Measurements from ENCODE around the gene YIF1A. TPM values are rescaled to one million over a fixed set of nuclear protein-coding genes. Genes with fewer than 3 reads are reported as not detected.
A peak's percentile ranks its signal among the peaks of the same experiment; 100 is the strongest.

The YIF1A gene
- total and polyA plus RNA-seq, 9 donors = 45.3 to 58.9 (median 53.7) TPM

DNA sequence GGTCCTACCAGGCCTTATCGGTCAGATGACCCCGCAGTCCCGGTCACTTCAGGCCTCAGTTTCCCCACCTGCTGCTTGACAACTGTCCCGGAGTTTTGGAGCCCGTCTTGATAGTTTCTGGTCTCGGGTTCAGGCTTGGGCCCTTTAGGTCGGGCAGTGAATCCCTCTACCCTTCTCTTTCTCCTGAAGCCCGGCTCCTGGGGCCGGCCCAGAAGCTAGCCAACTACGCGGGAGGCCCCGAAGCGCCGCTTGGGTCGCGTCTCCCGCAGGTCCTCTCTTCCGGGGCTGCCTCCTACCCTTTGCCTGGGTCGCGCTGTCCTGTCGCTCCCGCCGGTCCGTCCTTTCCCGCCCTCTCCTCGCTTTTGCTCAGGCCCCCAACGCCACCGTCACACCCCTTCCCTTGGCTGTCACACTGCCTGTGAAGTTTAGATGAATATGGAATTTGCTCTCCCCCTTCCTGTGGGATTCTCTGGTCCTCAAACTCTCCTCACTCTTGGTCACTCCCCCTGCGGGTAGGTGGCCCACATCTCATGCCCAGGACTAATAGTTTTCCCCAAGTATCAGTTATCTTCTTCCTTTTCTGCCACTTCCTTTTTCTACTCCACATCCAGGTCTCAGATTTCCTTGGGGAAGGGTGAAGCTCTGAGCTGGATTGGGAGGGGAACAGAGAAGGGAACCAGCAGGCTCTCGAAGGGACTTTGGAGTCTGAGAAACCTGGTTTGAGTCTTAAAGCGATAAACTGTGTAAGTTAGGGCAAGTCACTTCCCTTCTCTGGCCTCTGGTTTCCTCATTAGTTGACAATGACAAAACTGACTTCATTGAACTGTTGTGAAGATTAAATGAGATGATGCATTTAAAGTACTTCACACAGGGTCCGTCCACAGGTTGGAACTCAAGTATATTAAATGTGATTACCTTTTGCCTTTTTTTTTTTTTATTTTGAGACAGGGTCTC is 19.7 kb downstream of the YIF1A start:
- Histone ChIP-seq H3K36me3 (ENCODE audit: control insufficient read depth, insufficient read depth, low read length) (peaks cover 53% of the 10 kb centered on the region), H3K4me1 (ENCODE audit: control insufficient read depth, insufficient read depth, low read length) (peaks cover 45% of the 10 kb centered on the region), H3K4me3 (ENCODE audit: low read length) (peak overlapping the region; percentile 97), H3K9me3 (replicated peaks; ENCODE audit: control insufficient read depth, low read depth, low read length) (no peaks in the 10 kb centered on the region), H3K27ac (ENCODE audit: low read length) (peak overlapping the region; percentile 95), H3K27me3 (ENCODE audit: control insufficient read depth, insufficient read depth, low read length) (no peaks in the 10 kb centered on the region)
- peak; percentile 63 for DNase-seq
- 0% methylated on average over 19 of the region's 32 CpGs for WGBS (ENCODE audit: insufficient coverage)

DNA sequence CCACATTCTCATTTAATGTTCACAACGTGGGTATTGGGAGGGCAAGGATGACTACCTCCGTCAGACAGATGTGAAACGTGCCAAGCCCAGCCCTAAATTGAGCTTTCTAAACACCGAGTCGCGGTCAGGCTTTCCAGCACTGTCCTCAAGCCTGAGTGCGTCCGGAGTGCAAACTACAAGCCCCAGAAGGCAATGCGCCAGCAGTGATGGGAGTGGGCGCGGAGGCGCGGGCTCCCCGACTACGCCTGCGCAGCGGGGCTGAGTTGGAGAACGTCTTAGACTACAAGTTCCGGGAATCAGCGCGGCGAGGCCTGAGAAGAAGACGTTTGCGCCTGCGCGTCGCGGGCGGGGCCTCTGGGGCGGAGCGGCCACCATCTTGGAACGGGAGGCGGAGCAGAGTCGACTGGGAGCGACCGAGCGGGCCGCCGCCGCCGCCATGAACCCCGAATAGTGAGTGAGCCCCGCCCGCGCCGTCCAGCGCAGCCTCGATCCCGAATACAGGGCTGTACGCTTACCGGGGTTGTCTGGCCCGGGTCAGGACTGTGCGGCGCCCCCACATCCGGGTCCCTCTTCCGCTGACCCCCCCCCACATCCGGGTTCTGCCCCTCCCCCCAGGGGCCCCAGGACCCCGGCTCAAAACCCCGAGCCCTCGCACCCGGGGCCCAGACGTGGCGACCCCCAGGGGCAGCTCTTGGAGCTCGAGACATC is 20.5 kb downstream of the YIF1A start, which contains the start of gene RAB1B:
TSS of gene RAB1B (plus strand) at position 396 of the 708 bp plus-strand sequence. CDS start at position 437, 41 bp downstream.
- DNase-seq = peak; percentile 100
- WGBS (ENCODE audit: insufficient coverage) = under 1% methylated on average over 52 of the region's 64 CpGs
- Histone ChIP-seq H3K4me3 (ENCODE audit: low read length) (peak within 1 kb of the TSS; percentile 97), H3K27ac (ENCODE audit: low read length) (peak within 1 kb of the TSS; percentile 100), H3K27me3 (ENCODE audit: control insufficient read depth, insufficient read depth, low read length) (no peaks in the 10 kb centered on the region), H3K9me3 (replicated peaks; ENCODE audit: control insufficient read depth, low read depth, low read length) (no peaks in the 10 kb centered on the region), H3K4me1 (ENCODE audit: control insufficient read depth, insufficient read depth, low read length) (peaks cover 37% of the 10 kb centered on the region), H3K36me3 (ENCODE audit: control insufficient read depth, insufficient read depth, low read length) (peaks cover 53% of the 10 kb centered on the region)

DNA sequence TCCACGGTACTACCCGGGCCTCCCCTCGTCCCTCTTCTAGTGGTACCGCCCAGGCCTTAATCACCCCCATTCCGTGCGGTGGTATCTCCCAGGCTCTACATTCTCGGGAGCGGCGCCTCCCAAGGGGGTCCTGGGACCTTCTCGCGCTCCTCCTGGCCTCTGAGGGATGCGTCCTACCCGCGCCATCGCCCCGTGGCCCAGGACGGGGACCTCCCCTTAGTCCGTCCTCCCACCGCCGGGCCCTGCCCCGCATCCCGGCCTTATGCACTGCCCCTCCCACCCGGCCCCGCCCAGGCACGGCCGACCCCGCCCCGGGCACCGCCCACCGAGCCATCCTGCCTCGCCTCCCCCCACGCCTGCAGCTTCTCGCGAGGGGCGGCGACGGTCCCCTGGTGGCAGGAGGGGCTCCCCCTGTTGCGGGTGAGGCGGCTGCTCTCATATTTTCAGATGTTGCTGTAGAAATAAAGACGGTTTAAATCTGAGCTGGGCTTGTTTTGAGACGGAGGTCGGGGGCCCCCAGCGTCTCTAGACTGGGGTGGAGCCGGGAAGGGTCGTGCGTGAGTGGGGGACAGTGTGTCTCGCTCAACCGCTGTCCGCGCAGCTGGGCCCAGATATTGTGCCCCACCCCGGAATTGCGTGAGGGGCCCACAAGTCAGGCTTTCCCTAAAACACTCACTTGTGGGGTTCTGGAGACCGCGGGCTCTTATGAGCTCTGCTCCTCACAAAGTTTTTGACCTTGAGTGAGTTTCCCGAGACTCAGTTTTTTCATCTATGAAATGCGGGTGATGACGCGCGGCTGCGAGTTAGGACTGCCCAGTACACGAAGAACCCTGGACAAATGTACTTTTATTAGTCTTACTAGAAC is 21.3 kb downstream of the YIF1A start:
- Histone ChIP-seq H3K27ac (ENCODE audit: low read length) (peak overlapping the region; percentile 100), H3K36me3 (ENCODE audit: control insufficient read depth, insufficient read depth, low read length) (peaks cover 53% of the 10 kb centered on the region), H3K4me1 (ENCODE audit: control insufficient read depth, insufficient read depth, low read length) (peaks cover 32% of the 10 kb centered on the region), H3K27me3 (ENCODE audit: control insufficient read depth, insufficient read depth, low read length) (no peaks in the 10 kb centered on the region), H3K4me3 (ENCODE audit: low read length) (peak overlapping the region; percentile 73), H3K9me3 (replicated peaks; ENCODE audit: control insufficient read depth, low read depth, low read length) (no peaks in the 10 kb centered on the region)
- WGBS (ENCODE audit: insufficient coverage) = 0% methylated on average over 33 of the region's 61 CpGs
- DNase-seq = peak; percentile 96

DNA sequence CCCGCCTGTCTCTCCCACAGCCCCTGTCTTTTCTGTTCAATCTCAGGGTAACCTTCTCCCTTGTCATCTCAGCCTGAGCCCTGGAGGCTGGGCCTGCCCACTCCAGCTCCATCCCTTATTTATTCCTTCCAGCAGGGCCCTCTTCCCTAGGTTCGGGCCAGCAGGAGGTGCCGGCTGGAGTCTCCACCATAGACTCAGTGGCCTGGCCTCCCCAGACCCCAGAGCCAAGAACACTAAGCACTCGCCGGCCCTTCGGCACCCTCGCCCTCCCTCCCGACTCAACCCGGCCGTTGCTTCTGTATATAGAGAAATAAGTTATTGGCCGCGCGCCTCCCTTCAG is 21.9 kb downstream of the YIF1A start:
- Histone ChIP-seq H3K4me1 (ENCODE audit: control insufficient read depth, insufficient read depth, low read length) (peaks cover 32% of the 10 kb centered on the region), H3K27ac (ENCODE audit: low read length) (peak overlapping the region; percentile 100), H3K27me3 (ENCODE audit: control insufficient read depth, insufficient read depth, low read length) (no peaks in the 10 kb centered on the region), H3K9me3 (replicated peaks; ENCODE audit: control insufficient read depth, low read depth, low read length) (no peaks in the 10 kb centered on the region), H3K4me3 (ENCODE audit: low read length) (peak overlapping the region; percentile 73), H3K36me3 (ENCODE audit: control insufficient read depth, insufficient read depth, low read length) (peaks cover 53% of the 10 kb centered on the region)
- 50% methylated on average over 1 of the region's 13 CpGs for WGBS (ENCODE audit: insufficient coverage)
- no peak for DNase-seq

DNA sequence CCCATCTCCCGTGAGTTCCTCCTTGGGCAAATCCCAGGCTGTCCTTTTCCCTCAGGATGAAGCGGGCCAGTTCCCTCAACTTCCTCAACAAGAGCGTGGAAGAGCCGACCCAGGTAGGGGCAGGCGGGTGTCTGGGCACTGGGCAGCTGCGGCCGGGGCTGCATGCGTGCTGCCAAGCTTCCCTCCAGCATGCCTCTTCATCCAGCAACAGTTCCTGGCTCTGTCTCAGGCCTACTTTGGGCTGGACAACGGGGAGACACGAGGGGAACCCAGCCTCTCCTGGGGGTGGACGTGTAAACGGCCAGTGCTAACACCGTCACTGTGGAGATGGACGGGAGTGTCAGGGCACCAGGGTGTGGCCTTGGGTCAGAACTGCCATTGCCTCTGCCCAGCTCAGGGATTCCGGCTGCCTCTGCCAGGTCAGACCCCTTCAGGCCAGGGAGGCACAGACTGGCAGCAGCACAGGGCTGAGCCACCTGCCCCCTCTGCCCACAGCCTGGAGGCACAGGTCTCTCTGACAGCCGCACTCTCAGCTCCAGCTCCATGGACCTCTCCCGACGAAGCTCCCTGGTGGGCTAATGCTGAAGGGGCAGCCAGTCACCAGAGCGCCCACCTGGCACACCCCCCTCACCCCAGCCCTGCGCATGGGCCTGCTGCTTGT is 22.4 kb downstream of the YIF1A start:
- no peak for DNase-seq
- Histone ChIP-seq H3K4me3 (ENCODE audit: low read length) (peak overlapping the region; percentile 73), H3K9me3 (replicated peaks; ENCODE audit: control insufficient read depth, low read depth, low read length) (no peaks in the 10 kb centered on the region), H3K4me1 (ENCODE audit: control insufficient read depth, insufficient read depth, low read length) (peaks cover 32% of the 10 kb centered on the region), H3K36me3 (ENCODE audit: control insufficient read depth, insufficient read depth, low read length) (peaks cover 52% of the 10 kb centered on the region), H3K27ac (ENCODE audit: low read length) (peak overlapping the region; percentile 100), H3K27me3 (ENCODE audit: control insufficient read depth, insufficient read depth, low read length) (no peaks in the 10 kb centered on the region)
- WGBS (ENCODE audit: insufficient coverage) = 67% methylated on average over 20 of the region's 20 CpGs

- WGBS (ENCODE audit: insufficient coverage) = 90% methylated on average over 20 of the region's 26 CpGs
- no peak for DNase-seq
- H3K27me3 ChIP-seq (ENCODE audit: control insufficient read depth, insufficient read depth, low read length) = no peaks in the 10 kb centered on the region
- no peaks in the 10 kb centered on the region for H3K9me3 ChIP-seq (replicated peaks; ENCODE audit: control insufficient read depth, low read depth, low read length)
- H3K27ac ChIP-seq (ENCODE audit: low read length) = no peak overlapping the region
- H3K36me3 ChIP-seq (ENCODE audit: control insufficient read depth, insufficient read depth, low read length) = peaks cover 58% of the 10 kb centered on the region
- H3K4me3 ChIP-seq (ENCODE audit: low read length) = no peak overlapping the region
- H3K4me1 ChIP-seq (ENCODE audit: control insufficient read depth, insufficient read depth, low read length) = peaks cover 32% of the 10 kb centered on the region
Measured at GRCh38 chr11:66265531-66266377, 23.2 kb downstream of the YIF1A start.

GRCh38 chr11:66264914-66265313 is 24.0 kb downstream of the YIF1A start:
- no peak for DNase-seq
- H3K4me3 ChIP-seq (ENCODE audit: low read length) = no peak overlapping the region
- no peaks in the 10 kb centered on the region for H3K9me3 ChIP-seq (replicated peaks; ENCODE audit: control insufficient read depth, low read depth, low read length)
- no peak overlapping the region for H3K27ac ChIP-seq (ENCODE audit: low read length)
- WGBS (ENCODE audit: insufficient coverage) = 60% methylated on average over 3 of the region's 12 CpGs
- H3K36me3 ChIP-seq (ENCODE audit: control insufficient read depth, insufficient read depth, low read length) = peaks cover 60% of the 10 kb centered on the region
- H3K27me3 ChIP-seq (ENCODE audit: control insufficient read depth, insufficient read depth, low read length) = no peaks in the 10 kb centered on the region
- H3K4me1 ChIP-seq (ENCODE audit: control insufficient read depth, insufficient read depth, low read length) = peaks cover 30% of the 10 kb centered on the region

DNA sequence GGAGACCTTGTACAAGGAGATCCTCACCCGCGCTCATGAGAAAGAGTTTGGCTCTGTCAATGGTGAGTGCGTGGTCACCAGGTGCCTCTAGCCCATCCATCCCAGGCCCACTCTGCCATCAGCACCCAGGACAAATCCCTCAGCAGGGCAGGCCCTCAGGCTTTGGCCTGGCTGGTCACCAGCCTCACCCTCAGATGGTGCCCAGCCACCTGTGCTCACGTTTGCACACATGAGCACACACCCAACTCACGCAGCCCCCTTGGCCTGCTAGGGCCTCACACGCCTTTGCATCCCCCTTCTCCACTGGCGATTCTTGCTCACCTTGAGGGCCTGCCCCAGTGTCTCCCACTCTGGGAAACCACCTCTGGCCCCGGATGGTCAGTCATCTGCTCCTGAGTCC is 24.6 kb downstream of the YIF1A start:
- H3K27ac ChIP-seq (ENCODE audit: low read length) = no peak overlapping the region
- no peak for DNase-seq

GRCh38 chr11:66263785-66264184 is 25.2 kb downstream of the YIF1A start:
- no peak for DNase-seq
- peaks cover 27% of the 10 kb centered on the region for H3K4me1 ChIP-seq (ENCODE audit: control insufficient read depth, insufficient read depth, low read length)
- no peaks in the 10 kb centered on the region for H3K9me3 ChIP-seq (replicated peaks; ENCODE audit: control insufficient read depth, low read depth, low read length)
- H3K36me3 ChIP-seq (ENCODE audit: control insufficient read depth, insufficient read depth, low read length) = peaks cover 67% of the 10 kb centered on the region
- H3K27ac ChIP-seq (ENCODE audit: low read length) = no peak overlapping the region
- H3K27me3 ChIP-seq (ENCODE audit: control insufficient read depth, insufficient read depth, low read length) = no peaks in the 10 kb centered on the region
- H3K4me3 ChIP-seq (ENCODE audit: low read length) = no peak overlapping the region
- 95% methylated on average over 7 of the region's 10 CpGs for WGBS (ENCODE audit: insufficient coverage)

More for the DNA sequence above, 24.6 kb downstream of the YIF1A start:
- no peaks in the 10 kb centered on the region for H3K27me3 ChIP-seq (ENCODE audit: control insufficient read depth, insufficient read depth, low read length)
- peaks cover 27% of the 10 kb centered on the region for H3K4me1 ChIP-seq (ENCODE audit: control insufficient read depth, insufficient read depth, low read length)
- WGBS (ENCODE audit: insufficient coverage) = 85% methylated on average over 8 of the region's 8 CpGs
- no peak overlapping the region for H3K4me3 ChIP-seq (ENCODE audit: low read length)
- no peaks in the 10 kb centered on the region for H3K9me3 ChIP-seq (replicated peaks; ENCODE audit: control insufficient read depth, low read depth, low read length)
- H3K36me3 ChIP-seq (ENCODE audit: control insufficient read depth, insufficient read depth, low read length) = peaks cover 66% of the 10 kb centered on the region
